Forelimb muscle (tissue), 1 donor: ENCODE measurements around the gene PGGT1B. TPM values are rescaled to one million over a fixed set of nuclear protein-coding genes. Genes with fewer than 3 reads are reported as not detected.
"Not testable (repeated sequence)": the region's sequence is repeated elsewhere in the genome, so short reads cannot be mapped to it uniquely, and the experiment has no call there.

Experiments used
- DNase-seq: peaks from one replicate; pipeline ENCODE4 v3.0.0-alpha.2; 2013; ENCODE audit warnings: low read depth
- polyA plus RNA-seq: library from polyadenylated mRNA; unstranded; fragments of 120-200 nt; gene quantifications from one replicate; pipeline ENCODE4 v1.2.1, GENCODE V29; 2013; ENCODE audit not compliant: insufficient read length

The PGGT1B gene
- polyA plus RNA-seq, 1 donor: 19.3 TPM

DNA sequence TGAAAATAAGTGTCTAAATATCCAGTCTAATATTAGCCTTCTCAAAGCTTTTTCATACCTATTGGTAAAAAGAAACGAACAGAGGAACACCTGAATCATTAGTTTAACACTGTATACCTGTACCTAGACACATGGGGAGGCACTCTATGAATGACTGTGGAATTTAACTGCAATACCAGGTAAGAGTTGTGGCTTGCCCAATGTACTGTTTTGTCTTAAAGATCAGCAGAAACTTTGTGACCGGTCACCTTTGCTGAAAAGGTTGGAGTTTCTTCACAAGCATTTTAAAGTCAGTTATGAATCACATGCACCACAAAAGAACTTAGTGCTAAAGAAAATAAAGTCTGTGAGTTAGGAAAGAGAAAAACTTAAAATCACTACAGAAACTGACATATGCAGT is 2.4 kb downstream of the PGGT1B start:
- no peak for DNase-seq

DNA sequence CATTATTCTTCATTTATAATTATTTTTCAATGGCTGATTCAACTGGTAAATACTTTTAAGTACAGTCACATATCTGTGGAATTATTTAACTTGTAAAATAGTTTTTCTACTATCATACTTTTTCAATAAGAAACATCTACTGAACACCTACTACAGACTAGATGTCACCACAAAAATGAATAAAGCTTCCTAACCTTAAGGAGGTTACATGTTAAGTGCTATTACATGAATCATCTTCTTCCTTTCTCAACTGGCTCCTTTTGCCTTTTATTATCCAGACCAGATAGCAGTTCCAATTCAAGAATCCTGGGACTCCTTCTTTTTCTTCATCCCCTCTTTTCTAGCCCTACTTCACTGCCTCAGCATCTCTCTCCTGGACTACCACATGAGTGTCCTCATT is 4.7 kb downstream of the PGGT1B start:
- DNase-seq: no peak

DNA sequence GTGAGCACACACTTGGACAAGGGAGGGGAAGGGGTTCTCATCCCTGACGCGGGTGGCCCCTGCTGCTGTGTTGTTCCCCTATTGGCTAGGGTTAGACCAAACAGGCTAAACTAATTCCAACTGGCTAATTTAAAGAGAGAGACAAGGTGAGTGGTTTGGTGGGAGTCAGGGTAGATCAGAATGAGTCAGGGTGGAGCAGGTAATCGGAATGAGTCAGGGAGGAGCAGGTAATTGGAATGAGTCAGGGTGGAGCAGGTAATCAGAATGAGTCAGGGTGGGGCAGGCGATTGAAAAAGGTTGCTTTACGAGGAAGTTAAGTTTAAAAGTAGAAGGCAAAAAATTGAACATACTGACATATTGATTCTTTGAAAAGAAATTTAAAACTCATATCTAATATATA is 13.3 kb downstream of the PGGT1B start:
- DNase-seq: not testable (repeated sequence)

DNA sequence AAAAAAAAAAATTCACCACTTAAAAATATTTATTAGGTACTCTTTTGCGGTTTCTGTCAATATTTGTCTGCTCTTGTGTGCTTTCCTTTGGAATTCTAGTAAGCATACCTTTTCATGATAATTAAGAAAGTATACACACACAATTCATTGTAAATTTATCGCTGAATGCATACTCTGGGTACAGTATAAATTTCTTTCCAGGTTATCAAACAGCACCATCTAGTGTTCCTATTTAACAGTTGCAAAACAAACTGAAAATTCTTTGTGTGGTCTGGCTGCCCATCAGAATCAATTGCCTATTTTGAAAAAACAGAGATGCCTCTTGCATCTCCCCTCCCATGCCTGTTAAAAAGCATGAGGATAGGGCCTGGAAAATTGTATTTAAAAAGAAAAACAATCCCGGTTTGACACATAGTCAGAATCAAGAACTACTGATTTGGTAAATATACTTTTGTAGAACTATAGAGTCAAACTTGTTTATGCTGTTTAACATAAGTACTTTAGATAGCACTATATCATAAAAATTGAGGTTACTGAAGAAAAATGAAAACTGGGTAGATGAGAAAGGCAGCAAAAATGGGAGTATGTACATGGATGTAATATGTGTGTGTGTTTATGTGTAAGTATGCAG is 16.2 kb downstream of the PGGT1B start:
- DNase-seq: peak; percentile 19

DNA sequence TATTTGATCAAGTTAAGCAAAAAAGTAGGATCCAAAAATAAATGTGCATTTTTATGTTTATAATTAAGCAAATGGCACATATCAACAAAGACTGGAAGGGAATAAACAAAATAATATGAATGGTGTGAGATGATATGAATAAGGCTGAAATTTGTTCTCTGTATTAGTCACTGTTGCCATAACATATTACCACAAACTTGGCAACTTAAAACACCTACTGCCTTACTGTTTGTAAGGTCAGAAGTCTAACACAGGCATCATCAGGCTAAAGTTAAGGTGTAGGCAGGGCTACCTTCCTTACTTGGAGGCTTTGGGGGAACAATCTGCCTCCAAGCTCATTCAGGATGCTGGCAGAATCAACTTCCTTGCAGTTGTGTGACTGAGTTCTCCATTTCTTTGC is 19.3 kb downstream of the PGGT1B start:
- no peak for DNase-seq

DNA sequence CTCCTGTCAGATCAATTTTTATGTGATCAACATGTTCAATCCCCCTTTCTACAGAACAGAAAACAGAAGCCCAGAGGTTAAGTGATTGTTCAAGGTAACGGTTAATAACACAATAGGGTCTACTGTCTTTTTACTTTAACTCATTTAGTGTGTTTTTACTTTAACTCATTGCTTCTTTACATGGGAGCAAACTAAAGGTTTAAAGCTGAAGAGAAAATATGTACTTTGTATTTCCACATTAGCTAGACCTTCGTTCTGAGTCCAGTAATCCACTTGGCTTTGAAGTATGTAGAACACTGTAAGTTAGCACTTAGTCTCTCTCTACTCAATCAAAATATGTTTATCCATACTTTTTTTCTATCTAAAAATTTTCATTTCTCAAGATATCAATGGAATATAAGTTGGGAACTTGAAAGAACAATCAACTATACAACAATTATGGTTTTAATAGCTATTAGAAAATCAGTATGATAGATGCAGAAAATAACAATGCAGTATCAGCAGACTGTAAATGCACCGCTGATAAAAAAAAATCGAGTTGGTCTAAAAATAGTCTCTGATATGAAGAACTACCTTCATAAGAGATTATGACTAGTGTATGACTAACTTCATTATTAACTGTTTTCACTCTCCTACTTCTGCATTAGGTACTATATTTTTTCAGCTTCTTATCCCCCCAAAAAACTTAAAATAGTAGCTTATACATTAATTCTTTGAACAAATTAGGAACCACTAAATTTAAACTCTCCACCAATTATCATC is 20.6 kb downstream of the PGGT1B start:
- no peak for DNase-seq

DNA sequence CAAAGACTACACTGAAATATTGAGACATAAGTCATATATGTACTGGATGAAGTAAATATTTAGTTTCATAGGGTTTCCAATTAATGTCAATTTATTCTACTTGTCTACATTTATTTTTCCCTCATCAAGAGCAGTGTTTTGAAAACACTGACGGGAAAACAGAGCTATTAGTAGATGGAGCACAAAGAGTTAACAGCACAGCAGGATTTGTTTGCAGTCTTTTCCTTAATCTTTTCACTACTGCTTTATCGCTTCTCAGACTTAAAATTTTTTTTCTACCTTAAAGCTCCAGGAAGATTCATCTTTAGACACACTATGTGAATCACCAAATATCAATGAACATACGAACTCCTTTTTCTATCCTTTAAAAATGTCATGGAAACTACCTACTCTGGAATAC is 25.6 kb downstream of the PGGT1B start:
- no peak for DNase-seq

DNA sequence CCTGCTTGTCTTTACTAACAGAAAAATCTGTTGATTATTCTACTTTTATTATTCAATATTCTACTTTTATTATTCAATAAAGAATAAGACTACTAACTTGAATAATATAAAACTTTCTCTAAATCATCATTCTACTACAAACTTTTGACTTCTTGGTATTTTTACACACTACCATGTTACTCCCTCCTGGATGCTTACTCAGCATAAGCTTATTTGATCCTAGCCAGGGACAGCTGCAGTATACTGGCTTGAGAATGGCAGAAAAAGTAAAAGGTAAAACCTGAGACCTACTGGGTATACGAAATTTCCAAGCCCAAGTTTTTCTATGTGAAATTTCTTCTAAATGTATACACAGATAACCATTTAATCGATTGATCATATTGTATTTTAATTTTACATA is 26.1 kb downstream of the PGGT1B start:
- DNase-seq: no peak

DNA sequence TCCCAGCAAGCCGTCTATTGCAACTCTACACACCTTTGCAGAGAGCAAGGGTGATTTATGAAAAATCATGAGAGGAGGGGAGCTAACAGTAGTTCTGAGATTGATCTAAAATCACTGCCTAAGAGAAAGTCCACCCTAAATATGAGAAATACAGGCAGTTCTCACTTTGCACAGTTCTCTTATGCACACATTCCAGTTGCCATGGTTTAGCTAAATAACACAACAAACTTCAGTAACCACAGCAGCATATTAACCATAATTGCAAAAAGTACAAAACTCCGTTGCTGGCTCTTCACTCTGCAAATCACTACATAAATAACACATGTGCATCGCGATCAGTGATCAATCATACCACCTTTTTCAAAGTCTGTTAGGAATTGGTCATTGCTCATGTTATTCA is 31.1 kb downstream of the PGGT1B start:
- DNase-seq: no peak

DNA sequence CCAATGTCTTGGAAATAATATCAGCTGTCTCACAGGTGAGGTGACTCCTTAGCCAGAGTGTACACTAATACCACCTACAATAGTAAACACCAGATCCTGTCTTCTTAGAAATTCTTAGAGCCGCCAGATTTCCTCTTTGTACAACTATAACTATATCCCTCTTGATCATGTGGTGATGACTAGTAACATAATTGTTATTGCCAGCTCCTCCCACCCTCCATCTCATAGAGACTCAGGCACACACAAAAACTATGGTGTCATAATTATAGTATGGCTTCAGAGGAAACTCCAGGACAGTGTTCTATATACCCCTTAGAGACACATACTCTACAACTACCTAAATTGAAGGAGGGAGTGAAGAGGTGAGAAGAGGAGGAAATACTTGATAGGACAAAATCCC is 33.1 kb downstream of the PGGT1B start:
- DNase-seq: no peak

DNA sequence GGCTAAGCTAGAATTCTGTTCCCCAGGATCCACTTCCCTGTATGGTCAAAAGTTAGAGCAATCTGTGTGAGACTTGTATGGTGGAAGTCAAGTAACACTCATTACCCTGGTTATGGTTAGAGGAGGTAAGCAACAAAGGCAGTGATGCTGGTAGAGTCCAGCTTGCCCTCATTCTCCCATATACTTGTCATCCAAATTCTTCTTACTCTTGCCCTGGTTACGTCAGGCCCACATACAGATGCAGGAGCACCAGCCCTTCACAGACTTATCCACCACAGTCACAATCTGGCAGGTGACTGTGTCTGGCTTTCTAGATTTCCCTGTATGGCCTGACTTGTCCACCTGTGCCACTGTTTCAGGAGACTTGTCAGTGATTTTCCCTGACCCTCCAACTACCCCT is 35.4 kb downstream of the PGGT1B start:
- DNase-seq: no peak

DNA sequence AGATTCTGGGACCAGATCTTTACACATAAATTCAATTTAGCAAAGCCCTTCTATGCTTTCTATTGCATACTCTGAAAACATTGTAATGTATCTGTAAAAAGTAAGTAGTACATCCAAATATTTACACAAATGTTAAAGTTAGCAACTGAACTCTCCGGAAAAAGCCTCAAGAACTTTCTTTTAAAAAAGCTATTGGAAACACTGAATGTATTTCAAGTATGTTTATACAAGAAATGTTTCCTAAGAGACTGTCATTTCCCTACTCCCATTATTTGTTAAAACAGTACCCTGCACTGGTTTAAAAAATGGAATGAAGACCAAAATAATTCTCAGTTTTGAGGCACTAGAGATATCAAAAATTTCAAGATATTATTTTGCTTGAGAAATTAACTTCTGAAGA is 48.1 kb downstream of the PGGT1B start:
- DNase-seq: no peak

DNA sequence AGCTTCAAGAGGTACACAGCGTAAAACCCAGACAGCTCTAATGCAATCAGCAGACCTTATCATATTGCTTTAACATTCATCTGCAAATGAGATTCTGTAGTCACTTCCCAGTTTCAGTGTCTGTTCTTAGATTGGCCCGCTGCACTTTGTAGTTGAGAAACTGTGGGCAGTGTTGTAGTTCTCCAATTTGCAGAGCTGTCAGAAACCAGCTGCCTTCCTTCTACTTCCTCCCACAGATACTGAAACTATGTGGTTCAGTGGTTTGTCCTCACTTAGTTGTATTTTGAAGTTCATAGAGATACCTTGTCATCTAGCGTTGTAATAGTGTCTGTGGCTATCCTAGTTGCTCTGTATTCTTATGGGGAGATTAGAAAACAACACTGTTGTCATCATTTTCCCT is 53.4 kb downstream of the PGGT1B start:
- DNase-seq: peak; percentile 22

DNA sequence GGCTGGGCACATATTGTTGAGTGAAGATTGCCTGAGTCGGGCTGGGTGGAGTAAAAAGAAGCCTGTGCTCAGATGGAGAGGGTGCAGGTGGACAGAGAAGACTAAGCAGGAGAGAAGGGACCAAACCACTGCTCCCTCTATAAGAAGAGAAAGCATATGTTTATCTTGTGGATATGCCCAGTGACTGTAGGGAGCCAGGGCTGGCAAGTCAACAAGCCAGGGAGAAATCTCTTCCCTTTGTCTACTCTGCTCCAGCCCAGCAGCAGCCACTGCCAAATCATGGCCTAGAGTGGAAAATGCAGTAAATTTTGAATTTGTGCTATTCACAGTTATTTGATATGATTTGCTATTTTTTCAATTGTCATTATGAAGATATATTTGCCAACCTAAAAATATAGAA is 59.7 kb downstream of the PGGT1B start:
- no peak for DNase-seq

DNA sequence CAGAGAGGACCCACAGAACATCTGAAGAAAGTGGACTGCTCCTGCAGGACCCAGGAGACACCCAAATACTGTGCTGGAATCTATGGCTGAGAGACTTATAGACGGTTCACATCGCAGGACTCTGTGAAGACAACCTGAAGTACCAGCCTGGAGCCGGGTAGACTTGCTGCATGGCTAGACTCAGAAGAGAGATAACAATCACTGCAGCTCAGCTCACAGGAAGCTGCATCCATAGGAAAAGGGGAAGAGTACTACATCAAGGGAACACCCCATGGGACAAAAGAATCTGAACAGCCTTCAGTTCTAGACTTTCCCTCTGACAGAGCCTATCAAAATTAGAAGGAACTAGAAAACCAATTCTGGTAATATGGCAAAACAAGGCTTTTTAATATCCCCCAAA is 66.5 kb downstream of the PGGT1B start:
- no peak for DNase-seq

DNA sequence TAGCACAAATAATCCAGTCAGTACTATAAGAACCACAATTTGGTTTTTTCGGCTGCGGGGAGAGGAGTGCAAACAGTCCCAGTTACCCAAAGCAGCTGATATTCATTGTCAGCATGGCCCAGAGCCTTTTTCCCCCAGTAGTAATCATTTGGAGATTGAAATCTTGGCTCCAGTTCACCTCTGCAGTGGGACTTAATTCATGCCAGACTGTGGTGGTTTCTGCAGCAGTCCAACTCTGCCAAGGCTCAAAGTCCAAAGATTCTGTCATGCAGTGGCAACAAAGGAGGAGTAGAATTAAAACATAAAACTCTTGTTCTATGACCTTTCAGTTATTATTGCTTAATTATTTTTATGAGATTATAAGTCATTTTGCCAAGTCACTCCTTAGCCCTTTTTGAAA is 68.0 kb downstream of the PGGT1B start:
- DNase-seq: no peak

DNA sequence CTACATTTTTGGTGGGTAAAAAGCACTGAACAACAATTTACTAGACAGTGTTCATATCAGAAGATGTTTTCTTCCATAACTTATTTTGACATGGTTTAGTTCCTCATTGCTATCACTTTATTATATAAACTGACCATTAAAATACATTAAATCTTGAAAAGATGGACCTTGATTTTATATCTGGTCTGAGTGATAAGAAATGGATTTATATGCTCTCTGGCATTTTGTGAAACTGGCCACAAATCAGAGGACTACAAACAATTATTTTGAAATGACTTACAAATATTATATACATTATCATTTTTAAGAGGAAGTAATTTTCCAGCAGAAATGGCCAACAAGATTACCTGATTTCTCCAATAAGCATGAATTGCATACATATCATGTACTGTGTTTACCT is 69.4 kb downstream of the PGGT1B start:
- DNase-seq: no peak

DNA sequence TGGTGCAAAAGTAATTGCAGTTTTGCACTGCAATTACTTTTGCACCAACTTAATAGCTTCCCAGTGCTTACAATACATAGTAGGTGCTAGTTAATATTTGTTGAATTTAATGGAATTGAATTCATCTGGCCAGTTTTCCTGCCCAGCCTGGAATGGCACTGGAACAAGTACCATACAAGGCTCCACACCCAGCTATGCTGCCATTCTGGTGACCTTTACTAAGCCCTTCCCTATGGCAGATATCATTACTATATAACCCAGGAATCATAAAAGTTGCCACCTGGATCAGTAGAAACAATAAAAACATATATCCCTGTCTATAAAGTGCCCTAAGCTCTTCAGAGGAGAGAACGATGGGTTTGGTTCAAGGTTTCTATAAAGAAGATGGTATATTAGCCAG is 70.6 kb downstream of the PGGT1B start:
- no peak for DNase-seq

DNA sequence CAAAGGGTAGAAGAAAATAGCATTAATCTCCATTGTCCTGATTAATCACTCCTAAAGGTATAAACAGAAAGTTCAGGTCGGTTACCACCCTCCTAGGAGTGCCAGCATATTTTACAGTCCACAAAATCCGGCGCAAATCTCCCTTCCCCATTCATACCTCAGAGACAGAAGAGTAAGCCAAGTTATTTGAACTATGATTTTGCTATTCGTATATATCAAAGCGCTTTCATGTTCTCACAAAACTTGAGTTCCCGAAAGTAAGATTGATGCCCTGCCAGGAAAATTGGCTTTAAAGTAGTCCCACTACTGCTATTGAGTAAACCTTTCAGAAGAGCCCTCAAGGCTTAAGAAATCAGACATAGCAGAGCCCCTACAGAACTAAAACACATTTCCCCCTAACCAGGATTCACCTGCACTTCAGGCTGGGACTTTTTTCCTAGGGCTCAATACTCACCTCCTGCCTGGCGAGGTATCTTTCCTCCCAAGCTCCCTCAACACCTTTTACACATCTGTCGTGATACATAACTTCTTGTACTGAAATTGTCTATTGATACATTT is 71.1 kb downstream of the PGGT1B start:
- no peak for DNase-seq

DNA sequence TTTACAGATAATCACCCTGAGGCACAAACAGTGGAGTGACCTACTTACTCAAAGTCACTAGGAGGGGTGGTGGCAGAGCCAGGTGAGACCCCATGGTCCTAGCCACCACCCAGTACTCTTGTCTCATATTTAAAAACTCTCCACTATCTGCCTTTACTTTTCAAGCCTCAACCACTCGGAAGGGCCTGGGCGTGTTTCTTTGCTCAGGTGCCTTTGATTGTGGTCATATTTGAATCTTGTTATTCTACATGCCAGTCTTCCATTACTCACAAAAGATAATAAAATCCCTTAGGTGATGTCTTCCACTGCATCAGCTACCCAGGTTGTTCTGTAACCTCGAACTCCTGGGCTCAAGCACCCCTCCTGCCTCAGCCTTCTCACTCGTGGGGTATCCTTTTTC is 72.3 kb downstream of the PGGT1B start:
- no peak for DNase-seq

DNA sequence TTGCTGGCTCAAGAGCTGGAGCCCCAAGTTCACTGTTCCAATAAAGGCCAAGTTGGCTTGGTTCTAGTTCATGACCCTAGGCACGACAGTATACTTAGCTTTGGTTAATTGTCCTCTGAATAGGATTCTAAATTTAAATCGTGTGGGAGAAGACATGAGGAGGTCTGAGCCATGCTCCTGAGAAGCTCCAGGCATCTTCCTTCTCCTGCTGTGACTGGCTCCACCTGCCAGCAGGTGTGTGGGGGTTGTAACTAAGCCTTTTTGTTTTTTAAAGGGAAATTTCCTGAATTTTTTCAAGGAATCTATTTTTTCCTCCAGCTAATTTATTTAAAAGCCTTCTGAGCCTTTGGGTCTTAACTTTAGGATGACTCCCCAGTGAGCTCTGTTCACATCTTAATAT is 72.8 kb downstream of the PGGT1B start:
- DNase-seq: no peak

DNA sequence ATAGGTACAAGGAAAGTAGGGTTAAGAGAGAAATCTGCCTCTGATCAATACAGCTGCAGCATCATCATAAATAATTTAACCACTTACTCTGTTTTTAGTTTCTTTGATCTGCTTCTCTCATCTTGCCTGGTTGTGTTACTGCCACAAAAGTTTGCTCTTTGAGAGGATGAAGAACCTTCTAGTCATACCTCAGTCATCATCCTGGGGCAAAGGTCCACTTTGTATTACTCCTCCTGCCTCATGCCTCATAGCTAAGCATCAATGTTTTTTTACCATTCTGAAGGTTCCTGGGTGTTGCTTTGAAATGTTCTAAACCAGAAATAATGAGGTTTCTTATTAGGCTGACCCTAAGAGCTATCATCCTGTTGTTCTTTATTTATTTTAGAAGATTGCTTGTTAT is 75.9 kb downstream of the PGGT1B start:
- DNase-seq: no peak

DNA sequence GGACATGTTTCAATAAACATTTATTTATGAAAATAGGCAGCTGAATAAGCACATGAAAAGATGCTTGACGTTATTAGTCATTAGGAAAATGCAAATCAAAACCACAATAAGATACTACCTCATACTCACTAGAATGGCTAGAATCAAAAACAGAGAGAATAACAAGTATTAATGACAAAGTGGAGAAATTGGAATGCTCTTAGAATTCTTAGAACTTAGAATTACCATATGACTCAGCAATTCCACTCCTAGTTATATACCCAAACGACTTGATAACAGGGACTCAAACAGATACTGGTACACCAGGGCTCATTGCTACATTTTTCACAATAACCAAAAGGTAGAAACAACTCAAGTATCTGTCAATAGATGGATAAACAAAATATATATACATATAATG is 77.9 kb downstream of the PGGT1B start:
- no peak for DNase-seq

DNA sequence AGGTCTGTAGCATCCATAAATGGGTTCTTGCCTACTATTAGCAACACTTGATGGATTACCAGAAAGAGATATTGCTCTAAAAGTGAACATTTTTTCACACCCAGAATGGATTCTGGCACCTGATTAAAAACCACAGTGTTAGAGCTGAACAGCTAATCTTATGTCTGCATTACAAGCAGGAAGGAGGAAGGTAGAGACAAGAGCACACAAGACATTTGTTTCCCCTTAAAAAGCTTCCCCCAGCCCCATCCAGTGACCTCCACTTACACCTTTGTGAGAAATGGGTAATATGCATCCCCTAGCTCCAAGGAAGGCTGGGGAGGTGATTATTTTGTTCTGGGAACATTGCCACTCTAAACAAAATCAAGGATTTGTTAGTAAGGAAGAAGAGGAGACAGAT is 80.9 kb downstream of the PGGT1B start:
- DNase-seq: no peak
